Neural progenitor cell (in vitro differentiated cells): Measurements from ENCODE around the gene MTR. TPM values are rescaled to one million over a fixed set of nuclear protein-coding genes. Genes with fewer than 3 reads are reported as not detected.

Source experiments
- DNase-seq: peaks from one replicate; pipeline ENCODE4 v3.0.0-alpha.2; 2016; ENCODE audit warnings: low spot score
- H2AFZ ChIP-seq: fragments of 200-600 bp; sonication (generic); replicated peaks from 2 replicates; pipeline ENCODE4 v1.6.1; 2016; ENCODE audit warnings: antibody characterized with exemption
- H3F3A ChIP-seq: fragments of 200-600 bp; sonication (generic); 2 replicates; pipeline ENCODE4 v1.6.1; 2016; ENCODE audit warnings: antibody characterized with exemption, low read depth
- H3K27ac ChIP-seq: fragments of 200-600 bp; sonication (generic); 2 replicates; pipeline ENCODE4 v1.5.1; 2016; ENCODE audit warnings: mild to moderate bottlenecking
- H3K27me3 ChIP-seq: fragments of 200-600 bp; sonication (generic); 2 replicates; pipeline ENCODE4 v1.6.1; 2016; ENCODE audit warnings: mild to moderate bottlenecking, moderate library complexity
- H3K36me3 ChIP-seq: fragments of 200-600 bp; sonication (generic); 2 replicates; pipeline ENCODE4 v1.5.1; 2016
- H3K4me1 ChIP-seq: fragments of 200-600 bp; sonication (generic); 2 replicates; pipeline ENCODE4 v1.6.1; 2016; ENCODE audit warnings: mixed run types
- H3K4me2 ChIP-seq: fragments of 200-600 bp; sonication (generic); 2 replicates; pipeline ENCODE4 v1.6.1; 2016
- H3K4me3 ChIP-seq: fragments of 200-600 bp; sonication (generic); 2 replicates; pipeline ENCODE4 v1.5.1; 2016
- H3K79me2 ChIP-seq: fragments of 200-600 bp; sonication (generic); 2 replicates; pipeline ENCODE4 v1.6.1; 2016; ENCODE audit warnings: low read depth
- H3K9ac ChIP-seq: fragments of 200-600 bp; sonication (generic); 2 replicates; pipeline ENCODE4 v1.6.1; 2016
- H3K9me3 ChIP-seq: fragments of 200-600 bp; sonication (generic); 2 replicates; pipeline ENCODE4 v1.5.1; 2016; ENCODE audit warnings: low read depth
- H4K20me1 ChIP-seq: fragments of 200-600 bp; sonication (generic); 2 replicates; pipeline ENCODE4 v1.6.1; 2016; ENCODE audit warnings: low read depth
- H3K27ac Mint-ChIP-seq: 3 replicates; pipeline ENCODE4 v1.8.0; 2021; ENCODE audit warnings: mixed read lengths
- H3K27me3 Mint-ChIP-seq: 2 replicates; pipeline ENCODE4 v1.8.0; 2022; ENCODE audit warnings: low read depth, mild to moderate bottlenecking, inconsistent platforms, moderate library complexity, mixed read lengths; ENCODE audit not compliant: insufficient read depth
- H3K36me3 Mint-ChIP-seq: 3 replicates; pipeline ENCODE4 v1.8.0; 2021; ENCODE audit warnings: mixed read lengths
- H3K4me1 Mint-ChIP-seq: 3 replicates; pipeline ENCODE4 v1.8.0; 2021; ENCODE audit warnings: mixed read lengths
- H3K4me3 Mint-ChIP-seq: 3 replicates; pipeline ENCODE4 v1.8.0; 2021; ENCODE audit warnings: mild to moderate bottlenecking, moderate library complexity, mixed read lengths
- H3K9me3 Mint-ChIP-seq: 3 replicates; pipeline ENCODE4 v1.8.0; 2020; ENCODE audit warnings: mixed read lengths
- CTCF ChIP-seq: fragments of 200-600 bp; sonication (generic); IDR thresholded peaks from 2 replicates; pipeline ENCODE4 v1.5.1; 2017; ENCODE audit warnings: antibody characterized with exemption, mild to moderate bottlenecking
- EZH2 ChIP-seq: fragments of 200-600 bp; sonication (generic); IDR thresholded peaks from 2 replicates; pipeline ENCODE4 v1.6.1; 2017; ENCODE audit warnings: antibody characterized with exemption, mild to moderate bottlenecking, moderate library complexity
- EZH2phosphoT487 ChIP-seq: fragments of 200-600 bp; sonication (generic); IDR thresholded peaks from 2 replicates; pipeline ENCODE4 v1.6.1; 2017; ENCODE audit warnings: antibody characterized with exemption
- total RNA-seq: library from RNA; depleted of rRNA; stranded (reverse); fragments of >200 nt; gene quantifications from 2 replicates; pipeline ENCODE4 v1.2.3, GENCODE V29; 2015; ENCODE audit warnings: low replicate concordance

MTR gene
- total RNA-seq, 1 donor from 2014 or later, result 27.3 TPM

GRCh38 chr1:236845830-236846229, 50.7 kb downstream of the MTR start:
- Mint-ChIP-seq H3K4me1 (no peaks in the 10 kb centered on the region), H3K9me3 (no peaks in the 10 kb centered on the region), H3K27ac (no peak overlapping the region), H3K4me3 (no peak overlapping the region), H3K27me3 (no peaks in the 10 kb centered on the region), H3K36me3 (peaks cover 27% of the 10 kb centered on the region)
- no peaks in the 10 kb centered on the region for H3K4me1 ChIP-seq
- no peak overlapping the region for H3K9ac ChIP-seq
- no peaks in the 10 kb centered on the region for H4K20me1 ChIP-seq
- H3F3A ChIP-seq, result no peaks in the 10 kb centered on the region
- H3K4me2 ChIP-seq, result no peak overlapping the region
- no peak overlapping the region for H3K4me3 ChIP-seq
- H3K27ac ChIP-seq, result no peak overlapping the region
- no peak for TF ChIP-seq EZH2
- no peak for TF ChIP-seq EZH2phosphoT487
- no peak for TF ChIP-seq CTCF
- no peak overlapping the region for H2AFZ ChIP-seq
- no peak for DNase-seq
- no peaks in the 10 kb centered on the region for H3K27me3 ChIP-seq
- H3K36me3 ChIP-seq, result no peaks in the 10 kb centered on the region
- H3K9me3 ChIP-seq, result no peaks in the 10 kb centered on the region
- H3K79me2 ChIP-seq, result no peaks in the 10 kb centered on the region

GRCh38 chr1:236848274-236848923, 53.3 kb downstream of the MTR start:
- H3K79me2 ChIP-seq, result no peaks in the 10 kb centered on the region
- TF ChIP-seq CTCF (no peak), EZH2phosphoT487 (no peak), EZH2 (no peak)
- no peaks in the 10 kb centered on the region for H3K9me3 ChIP-seq
- H3K27me3 ChIP-seq, result no peaks in the 10 kb centered on the region
- no peaks in the 10 kb centered on the region for H3K4me1 ChIP-seq
- Mint-ChIP-seq H3K4me1 (no peaks in the 10 kb centered on the region), H3K9me3 (no peaks in the 10 kb centered on the region), H3K27ac (no peak overlapping the region), H3K36me3 (peaks cover 29% of the 10 kb centered on the region), H3K27me3 (no peaks in the 10 kb centered on the region), H3K4me3 (no peak overlapping the region)
- no peaks in the 10 kb centered on the region for H3F3A ChIP-seq
- no peak overlapping the region for H3K9ac ChIP-seq
- no peaks in the 10 kb centered on the region for H3K36me3 ChIP-seq
- no peak overlapping the region for H3K27ac ChIP-seq
- no peaks in the 10 kb centered on the region for H4K20me1 ChIP-seq
- DNase-seq, result no peak
- H3K4me2 ChIP-seq, result no peak overlapping the region
- H3K4me3 ChIP-seq, result no peak overlapping the region
- no peak overlapping the region for H2AFZ ChIP-seq

GRCh38 chr1:236850077-236850979, 55.2 kb downstream of the MTR start:
- Mint-ChIP-seq H3K9me3 (no peaks in the 10 kb centered on the region), H3K4me1 (peaks cover 11% of the 10 kb centered on the region)

More at GRCh38 chr1:236850077-236850979, 55.2 kb downstream of the MTR start:
- H3F3A ChIP-seq, result no peaks in the 10 kb centered on the region
- Mint-ChIP-seq H3K36me3 (peaks cover 33% of the 10 kb centered on the region), H3K4me3 (no peak overlapping the region), H3K27me3 (no peaks in the 10 kb centered on the region), H3K27ac (no peak overlapping the region)
- H3K79me2 ChIP-seq, result no peaks in the 10 kb centered on the region
- H3K9me3 ChIP-seq, result no peaks in the 10 kb centered on the region
- TF ChIP-seq EZH2 (no peak), CTCF (no peak), EZH2phosphoT487 (no peak)
- no peak overlapping the region for H3K4me3 ChIP-seq
- no peaks in the 10 kb centered on the region for H3K27me3 ChIP-seq
- no peak overlapping the region for H2AFZ ChIP-seq
- H3K4me2 ChIP-seq, result no peak overlapping the region
- H3K9ac ChIP-seq, result no peak overlapping the region
- DNase-seq, result no peak
- no peaks in the 10 kb centered on the region for H3K36me3 ChIP-seq
- H4K20me1 ChIP-seq, result no peaks in the 10 kb centered on the region
- H3K27ac ChIP-seq, result no peak overlapping the region
- H3K4me1 ChIP-seq, result no peaks in the 10 kb centered on the region
